HEK293 (cell line): ENCODE measurements around the gene IKZF4.

Source experiments
- CTCF ChIA-PET: fragments of 350-600 bp; formaldehyde crosslinking; extraction: SDS; loops from one replicate; lab custom pipeline; 2021; ENCODE audit warnings: antibody characterized with exemption; lab: Yijun Ruan, JAX
- POLR2A ChIA-PET: fragments of 300-600 bp; formaldehyde crosslinking; extraction: SDS; loops from one replicate; lab custom pipeline; 2020; ENCODE audit warnings: antibody characterized with exemption, inconsistent platforms; lab: Yijun Ruan, JAX
- H3K27ac ChIP-seq: fragments of 200-500 bp; sonication (Bioruptor generic); 2 replicates; pipeline ENCODE4 v1.5.1; 2014; ENCODE audit warnings: low read depth, low read length, control low read depth, inconsistent platforms; ENCODE audit errors: extremely low read depth
- H3K36me3 ChIP-seq, 2 experiments: fragments of 200-500 bp in 1 of 2; sonication (Bioruptor generic) in 1 of 2; 1 replicate in 1 of 2; 2 replicates in 1 of 2; pipeline ENCODE4 v1.5.1; 2014 to 2017; ENCODE audit warnings: inconsistent platforms in 2 of 2, low read length in 2 of 2; ENCODE audit not compliant: control insufficient read depth in 2 of 2, insufficient read depth in 1 of 2
- H3K4me1 ChIP-seq: fragments of 200-500 bp; sonication (Bioruptor generic); 2 replicates; pipeline ENCODE4 v1.5.1; 2014; ENCODE audit warnings: mild to moderate bottlenecking, low read length, inconsistent platforms; ENCODE audit not compliant: control insufficient read depth, insufficient read depth
- H3K4me3 ChIP-seq: 2 replicates; pipeline ENCODE4 v1.5.1; 2011; ENCODE audit warnings: low read depth, mild to moderate bottlenecking, control low read depth, low read length, moderate library complexity
- H3K9me3 ChIP-seq: fragments of 200-500 bp; sonication (Bioruptor generic); 2 replicates; pipeline ENCODE4 v1.5.1; 2014; ENCODE audit warnings: low read depth, low read length, inconsistent platforms; ENCODE audit not compliant: control insufficient read depth, insufficient read depth
- BCL6B ChIP-seq: fragments of 450-650 bp; formaldehyde crosslinking; IDR thresholded peaks from 2 replicates; pipeline ENCODE4 v1.5.1; 2017; ENCODE audit warnings: missing biosample characterization, missing genetic modification characterization
- CTCF ChIP-seq: fragments of 450-650 bp; formaldehyde crosslinking; IDR thresholded peaks from 2 replicates; pipeline ENCODE4 v1.5.1; 2016; ENCODE audit warnings: missing biosample characterization, missing genetic modification characterization
- KLF7 ChIP-seq: fragments of 450-650 bp; formaldehyde crosslinking; IDR thresholded peaks from 2 replicates; pipeline ENCODE4 v1.5.1; 2016; ENCODE audit warnings: missing biosample characterization, missing genetic modification characterization, borderline replicate concordance
- OSR2 ChIP-seq: fragments of 450-650 bp; formaldehyde crosslinking; IDR thresholded peaks from 2 replicates; pipeline ENCODE4 v1.5.1; 2016; ENCODE audit warnings: missing biosample characterization, missing genetic modification characterization
- TSHZ1 ChIP-seq: fragments of 450-650 bp; formaldehyde crosslinking; IDR thresholded peaks from 2 replicates; pipeline ENCODE4 v1.5.1; 2016; ENCODE audit warnings: missing biosample characterization, missing genetic modification characterization, borderline replicate concordance
- ZNF214 ChIP-seq: fragments of 450-650 bp; formaldehyde crosslinking; IDR thresholded peaks from 2 replicates; pipeline ENCODE4 v1.5.1; 2017; ENCODE audit warnings: missing biosample characterization, mild to moderate bottlenecking, missing genetic modification characterization, borderline replicate concordance
- ZNF24 ChIP-seq: fragments of 450-650 bp; formaldehyde crosslinking; IDR thresholded peaks from 2 replicates; pipeline ENCODE4 v1.5.1; 2016; ENCODE audit warnings: missing biosample characterization, missing genetic modification characterization
- ZNF350 ChIP-seq: fragments of 450-650 bp; formaldehyde crosslinking; IDR thresholded peaks from 2 replicates; pipeline ENCODE4 v1.5.0; 2017; ENCODE audit warnings: missing biosample characterization, mild to moderate bottlenecking, missing genetic modification characterization
- ZNF394 ChIP-seq: fragments of 450-650 bp; formaldehyde crosslinking; IDR thresholded peaks from 2 replicates; pipeline ENCODE4 v1.5.1; 2016; ENCODE audit warnings: missing biosample characterization, missing genetic modification characterization, mild to moderate bottlenecking, moderate library complexity, borderline replicate concordance
- ZNF510 ChIP-seq: fragments of 450-650 bp; formaldehyde crosslinking; IDR thresholded peaks from 2 replicates; pipeline ENCODE4 v1.5.1; 2018; ENCODE audit warnings: mild to moderate bottlenecking, missing genetic modification characterization, missing biosample characterization; ENCODE audit not compliant: insufficient replicate concordance
- ZNF654 ChIP-seq: fragments of 450-650 bp; formaldehyde crosslinking; IDR thresholded peaks from 2 replicates; pipeline ENCODE4 v1.5.1; 2016; ENCODE audit warnings: low read depth, missing biosample characterization, missing genetic modification characterization
- ZNF777 ChIP-seq: fragments of 450-650 bp; formaldehyde crosslinking; IDR thresholded peaks from 2 replicates; pipeline ENCODE4 v1.5.1; 2017; ENCODE audit warnings: missing biosample characterization, missing genetic modification characterization, borderline replicate concordance
- ZSCAN30 ChIP-seq: fragments of 450-650 bp; IDR thresholded peaks from 2 replicates; pipeline ENCODE4 v1.5.1; 2018; ENCODE audit warnings: missing biosample characterization, mild to moderate bottlenecking, missing genetic modification characterization, moderate library complexity

Gene IKZF4

GRCh38 chr12:56029666-56030293 lies 8.9 kb downstream of the IKZF4 start:
- H3K36me3 ChIP-seq, result peaks cover 0 to 36% of the 10 kb centered on the region in 2 experiments; a peak in 2 of 3 replicates
- no peak overlapping the region for H3K4me3 ChIP-seq
- ChIA-PET POLR2A (interaction anchor here (0.6 kb wide), 1 partner anchor 25 kb away, joined by 5 read pairs; no protein-coding TSS in a partner anchor), CTCF (interaction anchor here (0.6 to 3.9 kb wide), 28 partner anchors 10 to 300 kb away, joined by 3 to 33 read pairs (median 4); partner anchors contain the start of genes CD63, DGKA, DNAJC14 and SUOX)
- H3K27ac ChIP-seq, result no peak overlapping the region
- H3K4me1 ChIP-seq, result no peaks in the 10 kb centered on the region
- no peaks in the 10 kb centered on the region for H3K9me3 ChIP-seq
- TF ChIP-seq ZNF350 (tag by site-specific recombination), result no peak
- TF ChIP-seq ZSCAN30 (tag by site-specific recombination), result no peak
- TF ChIP-seq ZNF654, result peak; percentile 31

GRCh38 chr12:56031987-56032386 lies 11.1 kb downstream of the IKZF4 start:
- H3K4me1 ChIP-seq, result no peaks in the 10 kb centered on the region
- H3K27ac ChIP-seq, result no peak overlapping the region
- H3K9me3 ChIP-seq, result no peaks in the 10 kb centered on the region
- TF ChIP-seq OSR2 (tag by site-specific recombination), result no peak
- TF ChIP-seq ZNF394 (tag by site-specific recombination), result no peak
- no peak for TF ChIP-seq BCL6B (tag by site-specific recombination)
- TF ChIP-seq TSHZ1, result no peak
- TF ChIP-seq ZNF214 (tag by site-specific recombination), result no peak
- no peak for TF ChIP-seq ZNF510 (tag by site-specific recombination)
- no peak for TF ChIP-seq KLF7
- no peak for TF ChIP-seq ZNF777 (tag by site-specific recombination)
- no peak for TF ChIP-seq CTCF (tag by site-specific recombination)
- no peak for TF ChIP-seq ZNF24 (tag by site-specific recombination)
- POLR2A ChIA-PET, result interaction anchor here (0.5 kb wide), 1 partner anchor 25 kb away, joined by 4 read pairs; no protein-coding TSS in a partner anchor
- H3K36me3 ChIP-seq, result peaks cover 0 to 38% of the 10 kb centered on the region in 2 experiments; a peak in 2 of 3 replicates
- H3K4me3 ChIP-seq, result no peak overlapping the region
- CTCF ChIA-PET, result interaction anchor here (1.2 kb wide), 1 partner anchor 35 kb away, joined by 3 read pairs; the partner anchor contains the start of gene SUOX
